WTC11 (cell line): ENCODE results near the gene PNMA1.

Source experiments
- NFE2L1 ChIP-seq: sonication (generic); formaldehyde crosslinking; IDR thresholded peaks from 2 replicates; pipeline ENCODE4 v1.8.1; 2023; ENCODE audit warnings: missing genetic modification reagents
- SP1 ChIP-seq: sonication (generic); formaldehyde crosslinking; conservative IDR thresholded peaks from 2 replicates; pipeline ENCODE4 v1.8.1; 2022; ENCODE audit warnings: missing genetic modification reagents
- ZNF425 ChIP-seq: fragments of 250-450 bp; sonication (Bioruptor Pico); conservative IDR thresholded peaks from 2 replicates; pipeline ENCODE4 v1.9.0; 2021; ENCODE audit warnings: mild to moderate bottlenecking
- TF ChIP-seq, protein P1 (sequence below): fragments of 200-600 bp; IDR thresholded peaks from 2 replicates; pipeline ENCODE4 v1.8.0; 2022; ENCODE audit warnings: antibody characterized with exemption

DNA sequence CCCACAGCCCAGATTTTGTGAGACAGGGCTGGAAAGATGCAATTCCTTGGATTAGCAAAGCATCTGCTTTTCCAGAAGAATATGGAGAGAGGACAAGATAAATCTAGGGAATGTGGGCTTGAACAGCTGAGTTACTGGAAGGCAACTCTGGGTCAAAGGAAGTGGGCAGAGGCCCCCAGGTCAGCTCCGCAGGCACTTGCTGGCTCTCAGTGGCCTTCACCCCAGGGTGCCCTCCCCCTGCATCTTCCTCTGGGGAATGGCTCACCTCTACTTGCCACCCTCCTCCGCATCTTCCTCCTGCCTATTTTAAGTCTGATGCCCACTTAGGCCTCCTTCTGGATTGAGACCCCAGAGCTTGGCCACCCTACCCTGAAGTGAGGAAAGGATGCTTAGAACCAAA is 10.5 kb upstream of the PNMA1 start:
- TF ChIP-seq, protein P1, sequence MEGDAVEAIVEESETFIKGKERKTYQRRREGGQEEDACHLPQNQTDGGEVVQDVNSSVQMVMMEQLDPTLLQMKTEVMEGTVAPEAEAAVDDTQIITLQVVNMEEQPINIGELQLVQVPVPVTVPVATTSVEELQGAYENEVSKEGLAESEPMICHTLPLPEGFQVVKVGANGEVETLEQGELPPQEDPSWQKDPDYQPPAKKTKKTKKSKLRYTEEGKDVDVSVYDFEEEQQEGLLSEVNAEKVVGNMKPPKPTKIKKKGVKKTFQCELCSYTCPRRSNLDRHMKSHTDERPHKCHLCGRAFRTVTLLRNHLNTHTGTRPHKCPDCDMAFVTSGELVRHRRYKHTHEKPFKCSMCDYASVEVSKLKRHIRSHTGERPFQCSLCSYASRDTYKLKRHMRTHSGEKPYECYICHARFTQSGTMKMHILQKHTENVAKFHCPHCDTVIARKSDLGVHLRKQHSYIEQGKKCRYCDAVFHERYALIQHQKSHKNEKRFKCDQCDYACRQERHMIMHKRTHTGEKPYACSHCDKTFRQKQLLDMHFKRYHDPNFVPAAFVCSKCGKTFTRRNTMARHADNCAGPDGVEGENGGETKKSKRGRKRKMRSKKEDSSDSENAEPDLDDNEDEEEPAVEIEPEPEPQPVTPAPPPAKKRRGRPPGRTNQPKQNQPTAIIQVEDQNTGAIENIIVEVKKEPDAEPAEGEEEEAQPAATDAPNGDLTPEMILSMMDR = no peak
- TF ChIP-seq SP1 (CRISPR knock-in tag) (no peak), NFE2L1 (CRISPR knock-in tag) (no peak), ZNF425 (CRISPR knock-in tag) (no peak)
